Fibroblast of lung (primary cell): ENCODE data around the gene TPCN2.
"Not testable (repeated sequence)": the region's sequence is repeated elsewhere in the genome, so short reads cannot be mapped to it uniquely, and the experiment has no call there.

Source experiments
- CTCF ChIP-seq, 2 donors: IDR thresholded peaks in 1 of 2; conservative IDR thresholded peaks in 1 of 2; 1 replicate in 1 of 2; 2 replicates in 1 of 2; pipeline ENCODE4 v1.5.1; 2011 to 2012; ENCODE audit warnings: low read length in 2 of 2, control low read depth in 1 of 2, inconsistent platforms in 1 of 2, low read depth in 1 of 2, mild to moderate bottlenecking in 1 of 2
- EZH2 ChIP-seq: IDR thresholded peaks from 2 replicates; pipeline ENCODE4 v1.5.1; 2012; ENCODE audit warnings: low read length, control low read depth, mild to moderate bottlenecking; ENCODE audit errors: missing control alignments

- not testable (repeated sequence) for TF ChIP-seq CTCF (conservative IDR thresholded peaks at IDR 0.05 in 1 of 2, IDR thresholded peaks at IDR 0.05 in 1 of 2; ENCODE audit: low read depth in 1 of 2, low read length in 2 of 2); EZH2
Measured at GRCh38 chr11:68999748-69000355, 48.9 kb upstream of the TPCN2 start.
